Fibroblast of peridontal ligament (primary cell): ENCODE results near the gene OPCML.

Source experiments
- DNase-seq: peaks from one replicate; pipeline ENCODE4 v3.0.0-alpha.2; 2010; ENCODE audit errors: extremely low read depth

Gene OPCML

DNA sequence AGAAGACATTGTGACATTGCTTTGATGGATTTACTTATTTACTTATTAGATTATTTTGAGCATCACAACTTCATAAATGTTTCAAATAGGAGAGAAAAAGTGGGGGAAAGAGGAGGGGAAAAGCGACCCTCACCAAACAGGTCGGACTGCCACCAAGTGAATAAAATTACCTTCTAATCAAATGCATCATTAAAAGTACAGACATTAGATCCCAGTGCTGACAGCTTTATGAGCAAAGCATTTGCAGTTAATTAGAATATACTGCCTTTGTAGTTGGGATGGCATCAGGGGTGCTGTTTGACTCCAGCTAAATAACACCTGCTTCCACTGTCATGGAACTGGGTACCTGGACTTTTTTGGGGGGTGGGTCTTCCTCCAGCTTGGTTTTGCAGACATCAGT is 299.6 kb downstream of the OPCML start:
- DNase-seq: no peak

DNA sequence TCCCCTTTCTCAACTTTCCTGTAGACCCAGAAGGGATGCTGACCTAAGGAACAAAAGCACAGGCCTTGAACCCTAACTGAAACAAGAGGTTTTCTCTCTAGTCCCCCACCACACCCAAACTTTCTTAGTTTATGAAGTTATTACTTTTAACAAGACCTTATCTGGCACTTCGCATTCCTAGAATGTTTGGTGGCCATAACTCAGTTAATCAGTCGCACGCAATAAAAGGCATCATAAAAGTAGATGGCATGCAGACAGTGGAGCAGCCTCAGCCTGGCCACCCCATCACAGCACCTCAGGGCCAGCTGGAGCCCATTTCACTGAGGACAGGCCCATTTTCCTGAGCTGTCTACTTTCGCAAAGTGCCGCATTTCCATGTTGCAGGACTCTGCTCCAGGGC is 301.9 kb downstream of the OPCML start:
- no peak for DNase-seq

DNA sequence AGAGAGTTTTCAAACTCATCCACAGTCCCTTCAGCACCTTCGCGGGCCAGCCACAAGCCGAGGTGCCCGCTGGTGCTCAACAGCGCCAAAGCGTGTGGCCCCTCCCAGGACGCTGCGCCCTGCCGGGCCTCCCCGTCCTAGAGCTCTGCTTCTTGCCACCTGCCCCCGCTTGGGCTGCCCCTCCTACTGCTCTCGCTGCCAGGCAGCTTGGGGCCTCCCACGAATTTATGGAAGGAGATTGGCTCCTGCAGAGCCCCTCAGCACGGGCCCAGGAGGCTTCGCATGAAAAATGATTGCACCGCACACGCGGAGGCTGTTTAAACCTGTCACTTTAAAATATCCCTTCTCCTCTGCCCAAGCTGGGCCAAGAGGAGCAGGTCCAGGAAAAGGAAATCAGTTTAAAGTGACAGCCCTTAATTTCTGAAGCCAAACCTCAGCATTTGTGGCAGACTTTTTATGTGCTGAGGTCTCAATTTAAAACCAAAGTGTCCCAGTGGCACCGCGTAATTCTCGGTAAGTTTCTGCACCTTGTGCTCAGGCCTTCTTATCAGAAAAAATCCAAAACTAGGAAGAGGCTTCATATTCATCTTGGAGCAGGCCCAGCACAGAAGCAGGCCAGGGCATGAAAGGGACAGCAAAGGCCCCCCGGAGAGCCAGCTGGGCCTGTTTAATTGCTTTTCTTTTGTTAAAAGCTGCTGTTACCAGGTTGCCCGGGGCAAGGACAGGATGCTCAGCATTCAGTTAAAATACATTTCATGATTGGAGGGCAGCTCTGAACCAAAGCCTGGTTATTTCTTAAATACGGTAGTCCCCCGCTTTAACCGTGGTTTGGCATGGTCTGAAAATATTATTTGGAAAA is 303.6 kb downstream of the OPCML start:
- DNase-seq: no peak

DNA sequence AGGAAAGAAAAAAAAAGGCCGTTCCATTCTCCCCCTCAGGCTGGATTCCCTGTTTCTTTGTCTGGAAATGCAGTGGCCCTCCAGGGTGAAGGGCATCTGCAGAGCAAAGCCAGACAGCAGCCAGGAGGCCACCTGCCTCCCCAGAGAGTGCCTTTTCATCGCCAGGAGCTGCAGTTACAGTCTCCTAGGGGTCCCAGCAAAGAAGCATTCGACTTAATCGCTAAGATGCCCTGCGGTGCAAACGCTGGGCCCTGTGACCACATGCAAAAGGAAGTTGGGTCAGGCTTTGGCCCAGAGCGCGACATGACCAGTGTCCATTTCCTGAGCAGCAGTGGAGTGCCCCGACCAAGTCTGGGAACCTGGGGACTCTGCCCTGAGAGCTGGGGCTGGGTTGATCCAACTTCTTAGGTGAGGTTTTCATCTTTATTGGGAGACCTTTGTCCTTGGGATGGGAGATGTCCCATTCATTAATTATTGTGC is 304.6 kb downstream of the OPCML start:
- DNase-seq: no peak

DNA sequence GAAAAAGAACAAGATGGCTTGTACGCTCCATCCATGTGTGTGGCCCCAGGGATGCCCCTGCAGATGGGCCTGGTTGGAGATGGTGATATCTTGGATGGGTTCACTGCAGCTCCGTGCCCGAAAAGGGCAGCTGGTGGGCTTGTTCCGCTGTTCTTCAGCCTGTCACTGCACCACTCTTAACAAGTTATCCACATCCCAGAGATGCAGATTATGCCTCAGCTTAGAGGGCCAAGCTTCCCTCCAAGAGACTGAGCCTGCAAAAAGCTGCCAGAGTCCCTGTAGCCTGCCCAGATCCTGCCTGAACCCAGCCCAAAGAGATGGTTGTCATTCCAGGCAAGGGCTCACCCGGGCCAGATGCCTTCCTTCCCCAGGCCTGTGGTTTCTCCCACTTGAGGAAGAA is 308.0 kb downstream of the OPCML start:
- DNase-seq: no peak

DNA sequence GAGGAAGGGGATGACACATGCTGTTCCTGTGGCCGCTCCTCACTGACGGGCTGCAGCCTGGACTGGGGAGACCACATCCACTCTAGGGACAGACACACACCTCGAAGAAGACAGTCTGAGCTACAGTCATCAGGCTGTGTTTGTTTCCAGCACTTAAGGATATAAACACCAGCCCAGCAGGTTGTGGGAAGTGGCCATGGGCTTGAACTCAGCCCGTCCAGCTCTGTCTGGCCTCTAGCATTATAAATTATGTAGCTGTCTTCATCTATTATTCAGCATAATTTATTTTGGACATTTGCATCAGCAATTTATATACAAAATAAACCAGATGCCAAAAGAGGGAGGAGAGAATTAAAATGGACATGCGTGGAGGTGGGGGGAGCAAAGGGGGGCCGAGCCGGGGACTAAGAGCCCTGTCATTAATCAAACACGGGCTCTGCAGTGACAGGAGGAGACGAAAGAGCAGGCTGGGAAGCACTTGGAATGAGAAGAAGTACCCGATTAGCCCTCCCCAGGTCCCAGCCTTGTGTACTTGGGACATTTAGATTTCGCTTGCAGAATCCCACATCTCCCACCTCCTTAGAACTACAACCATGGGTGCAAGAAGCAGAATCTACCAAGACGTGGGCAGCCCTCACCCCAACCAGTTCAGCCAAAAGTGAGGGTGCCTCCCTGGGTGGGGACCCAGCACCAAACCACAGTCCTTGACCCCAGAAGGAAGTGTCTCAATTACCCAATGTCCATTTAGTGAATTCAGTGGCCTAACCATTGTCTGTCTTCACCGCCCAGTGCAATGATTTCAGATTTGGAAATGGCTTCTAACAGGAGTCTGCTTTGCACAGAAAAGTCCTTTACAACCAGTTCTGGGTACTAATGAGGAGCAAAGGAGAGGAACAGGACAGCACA is 309.6 kb downstream of the OPCML start:
- DNase-seq: no peak

DNA sequence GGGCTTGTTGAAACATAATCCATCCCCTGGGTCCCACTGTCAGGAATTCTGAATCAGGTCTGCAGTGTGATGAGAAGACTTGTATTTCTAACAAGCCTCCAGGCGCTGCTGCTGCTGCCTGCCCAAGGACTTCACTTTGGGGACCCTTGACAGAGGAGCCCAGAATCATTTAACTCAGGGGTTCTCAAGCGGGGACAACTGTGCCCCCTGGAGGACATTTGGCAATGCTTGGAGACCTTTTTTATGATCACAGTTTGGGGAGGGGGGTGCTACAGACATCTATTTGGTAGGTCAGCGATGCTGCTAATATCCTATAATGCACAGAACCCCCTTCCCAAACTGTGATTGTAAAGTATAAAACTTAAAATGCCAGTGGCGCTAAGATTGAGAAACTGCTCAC is 312.8 kb downstream of the OPCML start:
- no peak for DNase-seq

DNA sequence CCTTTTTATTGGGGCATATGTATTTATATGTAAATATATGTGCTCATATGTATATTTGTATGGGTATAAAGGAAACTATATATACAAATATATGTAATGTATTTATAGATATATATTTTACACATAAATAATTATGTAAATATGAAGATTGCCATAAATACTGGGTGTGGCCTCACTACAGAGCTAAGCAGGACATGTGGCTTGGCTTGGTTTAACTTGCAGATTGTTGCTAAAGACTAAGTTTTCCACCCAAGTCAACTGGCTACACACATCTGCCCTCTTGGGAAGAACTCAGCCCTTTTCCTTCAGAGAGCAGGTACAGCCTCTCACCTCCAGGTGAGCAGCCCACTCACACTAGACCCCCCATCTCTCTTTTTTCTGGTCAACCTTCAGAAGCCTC is 315.5 kb downstream of the OPCML start:
- DNase-seq: no peak

DNA sequence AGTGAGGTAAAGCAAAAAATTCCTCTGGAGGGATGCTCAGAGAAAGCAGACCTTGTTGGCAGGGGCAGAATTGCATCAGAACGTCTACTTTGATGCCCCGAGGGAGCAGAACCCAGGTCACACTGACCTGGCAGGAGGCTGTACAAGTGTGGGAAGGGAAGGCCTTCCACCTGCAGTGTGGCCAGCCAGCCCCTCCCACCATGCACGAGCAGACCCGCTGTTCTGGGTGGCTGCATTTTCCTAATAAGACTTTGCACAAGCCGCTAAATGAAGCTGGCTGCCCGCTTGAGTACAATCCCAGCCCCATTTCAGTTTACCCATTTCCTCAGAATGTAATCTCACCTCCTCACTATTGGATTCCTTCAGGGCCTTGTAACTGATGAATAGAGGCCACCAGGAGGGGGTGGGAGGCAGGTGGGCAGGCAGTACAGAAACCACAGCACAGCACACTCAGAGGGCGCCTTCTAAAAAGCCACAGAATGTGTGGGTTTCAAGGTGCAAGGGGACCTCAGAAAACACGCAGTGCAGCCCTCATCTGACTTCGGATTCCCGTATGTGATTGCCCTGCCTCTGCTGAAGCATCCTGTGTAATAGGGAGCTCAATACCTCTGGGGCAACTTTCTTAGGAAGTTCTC is 316.6 kb downstream of the OPCML start:
- no peak for DNase-seq

DNA sequence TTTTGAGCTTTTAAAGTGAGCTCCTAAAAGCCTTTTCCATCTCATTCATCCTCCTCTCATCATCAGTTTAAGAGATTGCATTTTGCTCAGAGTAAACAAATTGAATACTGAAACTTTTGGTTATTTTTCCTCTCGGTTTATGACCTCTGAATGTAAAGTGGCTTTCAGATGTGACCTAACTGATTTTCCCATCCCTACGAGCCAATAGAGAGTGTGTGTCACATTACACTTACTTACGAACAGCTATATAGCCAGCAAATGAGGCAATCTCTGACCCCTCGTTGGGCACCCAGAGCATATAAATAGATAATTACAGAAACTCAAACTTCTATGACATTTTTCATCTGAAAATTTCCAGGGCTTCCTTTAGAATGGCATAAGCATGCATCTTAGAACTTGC is 317.7 kb downstream of the OPCML start:
- no peak for DNase-seq

DNA sequence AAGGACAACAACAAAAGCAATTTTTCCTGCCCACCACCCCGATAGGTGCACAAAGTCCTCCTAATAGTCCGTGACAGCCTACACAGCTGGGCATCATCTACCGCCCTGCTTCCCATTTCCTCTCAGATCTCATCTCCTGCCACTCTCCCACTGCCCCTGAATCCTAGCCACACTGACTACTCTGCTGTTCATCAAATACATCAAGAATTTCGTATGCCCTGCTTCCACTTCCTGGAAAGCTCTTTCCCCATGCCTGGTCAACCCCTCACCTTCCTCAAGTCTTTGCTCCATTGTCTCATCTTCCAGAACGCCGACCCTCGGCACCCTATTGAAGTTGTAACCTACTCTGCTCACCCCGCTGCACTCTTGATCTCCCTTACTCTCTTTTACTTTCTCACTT is 320.1 kb downstream of the OPCML start:
- DNase-seq: no peak

DNA sequence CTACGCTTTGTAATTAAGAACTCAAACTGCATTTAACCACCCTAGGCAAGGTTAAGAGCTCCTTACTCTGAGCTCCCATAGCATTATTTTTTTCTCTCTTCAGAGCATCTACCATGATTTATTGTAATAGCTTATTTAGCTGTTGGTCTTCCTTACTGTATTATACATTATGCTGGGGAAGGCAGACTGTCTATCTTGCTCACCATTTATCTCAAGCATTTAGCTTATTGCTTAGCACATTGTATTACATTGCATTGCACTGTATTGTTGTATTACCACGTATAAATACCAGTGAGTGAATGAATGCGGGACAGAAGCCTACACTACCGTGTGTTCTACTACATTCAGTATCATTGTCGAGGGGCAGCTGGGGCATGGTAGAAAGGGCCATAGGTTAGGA is 324.3 kb downstream of the OPCML start:
- DNase-seq: no peak

DNA sequence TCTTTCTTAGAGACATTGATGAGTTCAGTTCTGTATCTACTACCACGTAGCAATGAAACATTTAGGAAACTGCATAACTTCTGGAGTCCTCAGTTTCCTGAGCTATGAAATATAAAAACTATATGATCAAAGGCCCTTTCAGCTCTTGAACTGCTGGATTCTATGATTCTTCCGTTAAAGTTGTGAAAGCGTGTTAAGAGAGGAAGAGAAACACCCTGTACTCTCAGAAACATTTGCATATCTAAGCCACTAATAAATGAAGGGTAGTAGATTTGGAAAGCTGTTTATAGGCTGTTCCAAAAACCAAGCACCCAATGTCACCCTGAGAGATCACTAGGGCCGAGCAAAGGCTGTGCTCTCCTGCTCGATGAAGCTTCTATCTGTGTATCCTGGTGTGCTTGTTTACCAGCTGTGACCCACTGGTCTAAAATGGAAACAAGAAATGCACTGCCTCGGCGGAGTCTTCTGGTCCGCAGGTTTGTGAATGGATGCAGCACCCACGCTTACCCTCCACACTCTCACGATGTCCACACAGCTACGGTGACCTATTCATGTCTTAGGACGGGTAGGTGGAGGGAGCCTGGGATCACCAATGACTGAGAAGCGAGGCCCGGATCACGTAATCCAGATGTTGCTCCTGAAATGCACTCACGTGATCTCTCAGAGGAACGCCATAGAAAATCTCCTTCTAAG is 325.8 kb downstream of the OPCML start:
- DNase-seq: no peak

DNA sequence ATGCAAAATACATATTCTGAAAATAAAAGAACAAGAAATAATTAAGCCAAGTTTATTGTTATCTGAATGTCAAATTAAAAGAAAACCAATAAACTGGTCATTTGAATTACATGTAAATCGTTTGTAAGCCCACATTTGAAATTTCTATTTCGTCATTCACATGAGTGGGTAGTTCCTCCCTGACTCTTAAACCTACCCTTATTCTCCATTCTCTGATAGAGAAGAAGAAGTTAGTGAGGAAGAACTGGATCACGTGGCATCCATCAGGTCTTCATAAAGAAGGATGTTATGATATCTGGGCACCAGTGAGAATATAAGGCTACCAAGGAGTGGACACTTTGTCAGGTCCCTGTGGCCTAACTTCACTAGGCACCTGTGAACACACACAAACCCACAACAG is 328.1 kb downstream of the OPCML start:
- no peak for DNase-seq

DNA sequence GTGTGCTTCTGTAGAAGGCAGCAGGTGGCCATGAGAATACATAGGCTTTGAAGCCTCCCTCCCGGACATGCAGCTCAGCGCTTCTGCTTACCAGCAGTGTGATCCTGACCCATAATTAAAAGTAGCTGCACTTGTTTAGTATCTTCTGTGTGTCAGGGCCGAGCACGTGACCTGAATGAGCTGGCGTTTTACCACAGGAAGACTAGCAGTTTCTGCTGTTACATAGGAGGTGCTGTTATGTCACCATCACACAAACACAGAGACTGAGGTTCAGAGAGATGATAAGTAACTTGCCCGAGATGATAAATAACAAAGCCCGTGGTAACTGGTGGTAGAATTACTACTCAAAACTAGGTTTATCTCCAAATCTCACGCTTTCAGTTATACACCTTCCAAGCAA is 329.5 kb downstream of the OPCML start:
- DNase-seq: no peak

DNA sequence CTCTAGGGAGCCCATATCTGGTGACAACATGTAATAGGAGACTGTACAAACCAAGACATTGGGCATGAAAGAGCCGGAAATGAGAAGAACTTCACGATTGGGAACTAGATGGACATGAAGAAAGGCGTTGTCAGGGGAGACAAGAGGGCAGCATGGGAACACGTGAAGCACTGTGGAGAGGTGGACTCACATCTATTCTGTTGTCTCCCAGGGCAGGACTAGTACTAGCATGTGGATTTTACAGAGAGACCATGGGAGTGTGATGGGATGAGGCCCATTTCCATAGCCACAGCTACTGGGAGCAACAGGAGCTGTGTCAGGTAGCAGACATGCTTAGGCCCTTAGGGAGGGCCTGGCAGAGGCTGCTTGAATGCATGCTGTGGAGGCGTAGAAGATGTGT is 333.9 kb downstream of the OPCML start:
- no peak for DNase-seq

DNA sequence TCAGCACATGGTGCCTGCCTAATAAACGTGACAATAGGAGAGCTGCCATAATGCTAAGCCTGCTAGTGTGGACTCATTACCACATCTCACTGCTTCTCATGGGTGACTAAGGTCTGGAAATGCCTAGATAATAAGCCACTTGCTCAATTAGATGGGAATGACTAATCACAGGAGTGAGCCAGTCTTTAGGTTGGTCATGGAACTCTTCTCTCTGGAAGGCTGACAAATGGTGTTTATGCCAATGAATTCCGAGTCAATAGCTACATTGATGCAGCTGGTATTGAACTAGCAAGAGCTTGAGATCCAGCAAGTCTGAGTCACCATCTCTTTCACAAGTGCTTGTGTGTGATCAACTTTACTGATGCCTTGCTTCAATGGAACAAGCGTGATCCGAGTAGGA is 334.9 kb downstream of the OPCML start:
- no peak for DNase-seq

DNA sequence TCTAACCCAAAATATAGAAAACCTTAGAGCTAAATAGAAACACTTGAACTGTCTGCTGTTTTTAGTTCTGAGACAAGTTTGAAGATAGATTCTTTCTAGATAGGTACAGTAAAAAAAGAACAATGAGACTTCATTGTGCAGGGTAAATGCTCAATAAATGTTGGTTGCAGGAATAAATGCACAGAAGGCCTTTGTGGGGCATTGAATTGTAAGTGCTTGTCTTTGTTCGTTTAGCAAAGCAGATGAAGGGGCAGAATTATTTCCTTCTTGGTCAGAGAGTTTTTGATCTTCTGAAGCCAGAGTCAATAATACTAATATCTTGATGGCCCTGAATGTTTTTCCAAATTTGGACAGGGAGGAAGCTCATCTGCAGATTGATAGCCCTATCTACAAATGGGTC is 340.4 kb downstream of the OPCML start:
- no peak for DNase-seq

DNA sequence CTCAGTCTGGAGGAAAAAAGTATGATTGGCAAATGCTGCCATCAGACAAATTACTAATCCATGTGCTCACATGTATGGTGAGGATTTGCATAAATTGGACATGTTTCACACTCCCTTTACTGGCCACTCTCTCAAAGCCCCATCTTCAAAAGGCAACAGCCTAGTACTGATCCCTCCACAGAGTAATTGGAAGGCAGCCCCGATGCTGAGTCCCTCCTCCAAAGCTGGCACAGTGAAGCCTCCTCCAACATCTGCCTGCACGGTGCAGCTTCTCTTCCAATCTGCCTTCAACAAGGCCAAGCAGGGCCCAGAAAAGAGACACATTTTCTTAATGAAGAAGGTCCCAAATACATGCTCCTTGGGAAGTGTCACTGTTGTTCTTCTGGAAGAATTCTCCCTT is 350.6 kb downstream of the OPCML start:
- no peak for DNase-seq

DNA sequence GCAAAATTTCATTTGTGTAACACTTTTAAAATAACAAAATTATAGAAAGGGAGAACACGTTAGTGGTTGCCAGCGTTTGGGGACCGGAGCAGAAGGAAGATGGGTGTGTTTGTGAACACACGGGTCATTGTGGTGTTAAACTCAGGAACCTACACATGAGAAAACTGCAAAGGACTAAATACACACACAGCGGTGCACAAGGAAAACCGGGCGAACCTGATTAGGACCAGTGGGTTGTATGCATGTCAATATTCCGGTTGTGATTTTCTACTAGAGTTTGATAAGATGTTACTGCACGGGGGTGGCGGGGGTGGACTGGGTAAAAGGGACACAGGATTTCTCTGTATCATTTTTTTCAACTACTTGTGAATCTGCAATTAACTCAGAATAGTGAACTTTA is 351.2 kb downstream of the OPCML start:
- DNase-seq: no peak

DNA sequence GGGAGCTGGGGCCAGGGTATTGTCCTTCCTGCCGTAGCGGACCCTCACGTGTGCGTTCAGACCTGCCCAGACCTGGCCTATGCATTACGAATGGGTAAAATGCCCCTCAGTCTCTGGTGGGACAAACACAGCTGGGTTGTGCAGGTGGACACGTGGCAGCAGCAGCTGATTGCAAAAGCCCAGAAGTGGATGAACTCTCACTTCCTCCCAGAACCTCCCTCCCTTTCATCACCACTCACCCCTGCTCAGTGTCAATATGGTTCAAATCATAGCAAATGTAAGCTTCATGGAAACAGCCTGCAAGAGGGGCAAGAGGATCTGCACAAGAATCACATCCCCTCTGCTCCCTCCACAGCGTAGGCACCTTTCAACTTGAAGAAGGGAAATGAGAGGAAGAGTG is 352.1 kb downstream of the OPCML start:
- DNase-seq: no peak

DNA sequence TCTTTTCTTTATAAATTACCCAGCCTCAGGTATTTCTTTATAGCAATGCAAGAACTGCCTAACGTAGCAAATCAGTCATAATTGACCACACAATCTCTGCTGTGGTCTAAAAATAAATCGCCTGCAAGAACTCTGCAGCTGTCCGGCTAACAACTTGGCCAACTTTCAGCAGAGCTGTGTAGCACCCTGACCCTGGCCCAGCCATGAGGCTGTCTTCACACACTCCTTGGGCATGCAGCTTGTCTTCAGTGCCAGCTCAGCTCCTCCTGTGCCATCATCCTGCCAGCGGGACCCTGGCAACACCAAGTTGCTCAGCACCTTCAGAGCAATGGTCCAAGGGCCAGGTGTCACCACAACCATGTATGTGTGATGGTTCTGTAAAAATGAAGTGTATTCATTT is 355.6 kb downstream of the OPCML start:
- DNase-seq: no peak
